HG03045 (cell line): ENCODE data around the gene HMOX1.

Source experiments
- ATAC-seq: cut with Tn5 transposase; IDR thresholded peaks from one replicate; pipeline ENCODE4 v1.9.1; 2021; ENCODE audit warnings: mild to moderate bottlenecking, moderate library complexity; ENCODE audit not compliant: unreplicated experiment

HMOX1 gene, protein sequence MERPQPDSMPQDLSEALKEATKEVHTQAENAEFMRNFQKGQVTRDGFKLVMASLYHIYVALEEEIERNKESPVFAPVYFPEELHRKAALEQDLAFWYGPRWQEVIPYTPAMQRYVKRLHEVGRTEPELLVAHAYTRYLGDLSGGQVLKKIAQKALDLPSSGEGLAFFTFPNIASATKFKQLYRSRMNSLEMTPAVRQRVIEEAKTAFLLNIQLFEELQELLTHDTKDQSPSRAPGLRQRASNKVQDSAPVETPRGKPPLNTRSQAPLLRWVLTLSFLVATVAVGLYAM

GRCh38 chr22:35380537-35381423 is at the start of gene HMOX1:
Gene HMOX1, plus strand, starts transcription at chr22:35381096. Its CDS starts 78 bp downstream, at chr22:35381174.
- peak; percentile 60 for ATAC-seq

DNA sequence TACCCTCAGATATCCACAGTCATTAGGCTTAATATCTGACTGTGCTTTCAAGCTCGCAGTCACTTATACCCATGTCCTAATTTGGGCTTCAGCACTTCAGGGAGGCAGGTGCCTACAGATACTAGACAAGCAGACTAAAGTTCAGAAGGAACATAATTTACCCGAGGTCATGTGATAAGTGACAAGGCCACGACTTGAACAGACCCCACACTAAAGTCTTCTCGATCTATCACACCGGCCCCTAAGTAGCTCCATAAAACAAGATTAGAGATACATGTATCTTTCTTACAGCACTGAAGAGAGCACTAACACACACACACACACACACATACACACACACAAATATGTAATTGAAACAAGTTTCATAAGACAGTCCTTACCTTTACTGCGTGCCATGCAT is 48.6 kb upstream of the HMOX1 start:
- ATAC-seq = no peak

DNA sequence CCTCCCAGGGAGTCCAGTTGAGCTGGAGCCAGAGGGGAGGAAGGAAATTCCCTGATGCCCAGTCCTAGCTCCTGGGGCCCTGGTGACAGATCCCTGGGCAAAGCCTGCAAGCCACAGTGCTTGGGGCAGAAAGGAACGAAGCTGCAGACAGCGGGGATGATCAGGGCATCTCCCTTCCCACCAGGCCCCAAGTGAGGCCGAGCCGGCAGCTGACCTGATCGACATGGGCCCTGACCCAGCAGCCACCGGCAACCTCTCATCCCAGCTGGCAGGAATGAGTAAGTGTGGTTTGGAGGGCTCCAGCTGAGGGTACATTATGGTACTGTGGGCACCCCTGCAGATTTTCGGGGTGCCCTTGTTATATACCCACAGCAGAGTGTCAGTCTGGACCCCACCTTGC is 47.7 kb upstream of the HMOX1 start:
- no peak for ATAC-seq

GRCh38 chr22:35334004-35334403 is 46.9 kb upstream of the HMOX1 start:
- ATAC-seq = no peak

DNA sequence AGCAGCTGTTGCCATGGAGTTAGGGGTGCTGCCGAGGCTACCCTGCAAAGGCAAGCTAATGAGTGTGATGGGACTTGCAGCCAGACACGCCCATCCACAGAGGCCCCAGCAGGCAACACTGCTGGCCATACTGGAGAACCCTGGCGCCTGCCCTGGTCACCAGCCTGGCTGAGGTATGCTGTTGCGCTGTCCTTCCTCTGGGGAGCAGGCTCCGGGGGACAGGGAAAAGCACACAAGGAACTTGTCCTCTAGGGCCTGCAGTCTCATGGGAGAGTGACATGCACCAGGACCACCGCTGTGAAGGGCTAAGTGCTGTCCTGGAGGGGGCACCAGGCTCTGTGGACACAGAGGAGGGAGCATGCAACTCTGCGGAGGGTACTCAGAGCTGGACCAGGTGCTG is 45.4 kb upstream of the HMOX1 start:
- no peak for ATAC-seq

DNA sequence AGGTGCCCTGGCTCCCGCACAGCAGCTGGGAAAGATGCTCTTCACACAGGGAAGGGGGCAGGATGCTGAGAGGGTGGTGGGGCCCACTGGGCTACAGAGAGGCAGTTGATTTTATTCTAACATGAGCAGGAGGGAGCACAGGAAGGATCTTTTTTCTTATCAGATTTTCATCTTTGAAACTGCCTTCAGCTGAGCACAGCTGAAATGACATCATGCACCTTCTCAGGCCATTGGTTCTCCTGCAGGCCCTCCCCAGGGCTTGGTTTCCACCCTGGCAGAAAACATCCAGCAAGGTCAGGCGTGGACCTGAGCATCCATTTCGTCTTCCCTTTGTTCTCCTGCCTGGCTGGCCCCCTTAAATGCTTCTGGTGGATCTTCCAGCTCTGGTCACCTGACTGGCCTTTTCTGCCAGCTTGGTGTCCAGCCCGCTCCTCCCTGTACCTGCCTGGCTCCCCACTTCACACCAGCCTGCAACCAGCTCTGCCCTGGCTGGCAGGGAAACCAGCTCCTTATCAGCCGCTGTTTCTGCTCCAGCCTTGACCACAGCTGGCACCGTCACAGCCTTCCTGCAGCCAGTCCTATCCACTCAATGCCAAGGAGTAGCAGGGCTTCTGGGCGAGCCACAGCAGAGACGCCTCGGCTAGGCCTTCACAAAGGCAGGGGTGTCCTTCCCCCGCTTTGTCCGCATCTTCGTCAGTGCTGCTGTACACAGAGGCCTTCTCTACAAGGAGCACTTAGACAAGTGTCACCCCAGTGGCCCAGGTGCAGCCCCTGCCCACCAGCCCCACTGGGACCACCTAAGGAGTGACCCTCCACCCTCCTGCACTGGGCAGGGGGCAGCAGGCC is 44.7 kb upstream of the HMOX1 start:
- no peak for ATAC-seq

DNA sequence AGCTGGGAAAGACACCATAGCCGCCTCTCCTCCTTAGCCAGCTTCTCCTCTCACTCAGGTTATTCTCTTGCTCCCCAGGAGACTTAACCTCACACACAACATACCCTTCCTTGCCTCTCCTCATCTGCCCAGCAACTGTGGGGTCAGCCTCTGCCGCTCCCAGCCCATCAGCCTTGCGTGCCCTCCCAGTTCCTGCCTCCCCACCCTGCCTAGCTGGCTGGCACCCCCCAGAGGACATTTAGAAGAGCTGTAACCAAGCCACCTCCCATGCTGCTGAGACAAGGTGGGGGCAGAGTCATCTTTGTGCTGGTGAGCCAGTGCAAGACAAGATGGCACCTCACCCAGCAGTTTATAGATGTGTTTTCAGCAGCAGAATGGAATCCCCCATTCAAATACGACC is 43.0 kb upstream of the HMOX1 start:
- no peak for ATAC-seq

- ATAC-seq = no peak
These were observed 39.6 kb upstream of the HMOX1 start for GRCh38 chr22:35341090-35341874.

GRCh38 chr22:35342390-35342789 is 38.5 kb upstream of the HMOX1 start:
- no peak for ATAC-seq

GRCh38 chr22:35343664-35344550 is 37.0 kb upstream of the HMOX1 start:
- no peak for ATAC-seq

DNA sequence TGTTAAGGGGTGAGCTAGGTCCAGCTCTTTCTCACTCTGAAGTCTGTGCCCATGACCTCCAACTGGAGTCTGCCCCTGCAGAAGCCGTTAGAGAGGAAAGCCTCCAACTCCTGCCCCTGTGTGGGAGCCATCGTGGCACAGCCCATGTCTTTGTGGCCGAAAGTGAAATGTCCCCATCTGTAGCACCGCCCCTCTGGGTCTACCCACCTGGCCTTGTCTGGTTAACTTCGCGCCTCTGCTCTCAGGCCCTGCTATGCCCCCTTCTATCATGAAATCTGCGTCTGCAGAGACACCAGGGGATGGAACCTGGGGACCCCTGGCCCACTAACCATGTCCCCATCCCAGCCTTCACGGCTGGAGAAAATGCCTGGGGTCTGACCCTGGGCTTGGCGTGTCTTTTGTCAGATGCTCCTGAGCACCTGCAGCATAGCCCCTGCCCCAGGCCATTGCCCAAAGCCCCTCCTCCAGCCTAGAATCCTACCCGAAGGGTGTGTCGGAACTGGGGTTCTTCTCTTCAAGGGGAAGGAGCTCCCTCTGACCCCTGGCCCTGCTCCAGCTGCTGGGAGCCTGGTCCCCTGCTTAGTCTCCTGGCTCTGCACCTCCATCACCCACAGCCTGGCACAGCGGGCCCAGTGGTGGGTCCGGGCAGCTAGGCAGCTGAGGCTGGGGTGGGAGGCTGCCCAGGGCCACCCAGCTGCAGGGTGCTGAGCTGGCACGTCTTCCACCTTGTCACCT is 35.8 kb upstream of the HMOX1 start:
- no peak for ATAC-seq

DNA sequence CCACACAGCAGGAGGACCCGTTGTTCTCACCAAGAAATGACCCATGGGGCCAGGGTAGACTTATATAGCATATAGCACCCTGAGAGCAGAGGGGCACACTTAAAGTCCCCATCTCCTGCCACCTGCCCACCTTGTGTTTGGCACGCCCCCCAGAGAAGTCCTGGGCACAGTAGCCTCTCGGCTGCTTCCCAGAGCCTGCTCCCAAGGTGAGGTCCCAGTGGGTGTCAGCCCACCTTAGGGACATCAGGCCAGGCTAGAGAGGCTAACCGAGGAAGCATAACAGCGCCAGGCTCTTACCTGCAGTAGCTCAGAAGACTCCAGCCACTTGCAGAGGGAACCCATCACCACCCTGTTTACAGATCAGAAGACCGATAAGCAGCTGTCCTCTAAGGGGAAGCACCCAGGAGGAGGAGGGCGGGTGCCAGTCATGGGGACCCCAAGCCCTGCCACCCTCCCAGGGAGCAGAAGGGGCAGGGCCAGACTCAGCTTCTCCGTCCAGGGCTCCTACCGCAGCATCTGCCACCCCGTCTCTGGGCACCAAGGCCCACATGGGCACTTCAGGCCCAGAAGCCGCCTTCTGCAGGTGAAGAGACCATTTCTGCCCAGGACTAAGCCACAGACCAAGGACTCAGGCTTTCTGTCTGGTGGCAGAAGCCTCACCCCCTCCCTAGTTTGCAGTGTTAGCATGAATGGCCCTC is 34.9 kb upstream of the HMOX1 start:
- no peak for ATAC-seq

DNA sequence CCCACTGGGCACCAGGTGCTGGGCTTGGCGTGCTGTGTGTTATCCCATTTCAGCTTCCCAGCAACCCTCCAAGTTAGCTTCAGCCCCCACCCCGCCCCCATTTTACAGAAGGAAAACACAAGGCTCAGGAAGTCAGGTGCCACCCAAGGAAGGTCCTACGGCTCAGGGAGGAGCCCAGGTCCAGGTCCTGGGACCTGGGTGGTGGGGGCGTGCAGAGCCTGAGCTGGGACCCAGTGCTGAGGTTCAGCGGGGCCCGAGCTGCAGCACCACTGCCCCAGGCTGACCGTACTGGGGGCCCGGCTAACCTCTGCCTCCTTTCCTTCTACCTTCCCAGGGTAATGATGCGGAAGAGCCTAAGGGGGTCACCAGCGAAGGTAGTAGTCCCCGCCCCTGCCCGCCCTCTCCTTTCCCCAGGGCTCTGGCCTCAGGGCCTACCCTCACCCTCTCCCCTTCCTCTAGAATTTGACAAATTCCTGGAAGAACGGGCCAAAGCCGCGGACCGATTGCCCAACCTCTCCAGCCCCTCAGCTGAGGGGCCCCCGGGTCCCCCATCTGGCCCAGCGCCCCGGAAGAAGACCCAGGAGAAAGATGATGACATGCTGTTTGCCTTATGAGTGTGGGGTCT is 34.2 kb upstream of the HMOX1 start:
- no peak for ATAC-seq

DNA sequence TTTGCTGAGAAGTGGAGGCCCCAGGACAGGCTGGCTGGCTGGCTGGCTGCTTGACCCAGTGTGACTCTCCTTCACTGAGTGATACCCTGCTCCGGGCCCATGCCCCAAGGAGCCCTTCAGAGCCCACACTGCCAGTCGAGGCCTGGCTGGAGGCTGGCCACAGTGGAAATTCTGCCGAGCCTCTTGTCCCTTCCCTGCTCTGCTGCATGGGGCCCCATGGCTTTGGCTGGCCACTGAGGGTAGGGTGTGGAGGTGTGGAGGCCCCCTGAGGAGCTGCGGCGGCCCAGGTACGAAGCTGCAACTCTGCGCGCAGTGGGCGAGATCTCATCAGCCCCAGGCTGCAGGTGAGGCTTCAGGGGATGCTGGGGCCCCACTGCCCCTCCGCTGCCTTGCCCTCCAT is 33.4 kb upstream of the HMOX1 start:
- no peak for ATAC-seq

- no peak for ATAC-seq
These were observed 32.8 kb upstream of the HMOX1 start for GRCh38 chr22:35348026-35348590.

GRCh38 chr22:35348703-35349102 is 32.2 kb upstream of the HMOX1 start:
- no peak for ATAC-seq

DNA sequence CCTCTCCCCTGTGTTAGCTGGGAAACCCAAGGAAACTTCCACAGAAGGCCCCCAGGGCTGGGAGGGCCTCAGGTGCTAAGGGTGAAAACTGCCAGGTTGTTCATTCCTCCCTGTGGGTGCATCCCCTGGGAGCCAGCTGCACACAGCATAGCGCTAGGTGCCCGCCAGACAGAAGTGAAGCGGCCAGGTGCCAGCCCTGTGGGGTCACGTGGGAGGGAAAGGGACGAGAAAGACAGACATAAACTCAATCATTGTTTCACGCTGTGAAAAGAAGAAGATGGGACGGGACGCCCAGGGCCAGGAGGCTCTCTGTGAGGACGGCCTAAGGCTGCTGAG is 31.6 kb upstream of the HMOX1 start:
- ATAC-seq = no peak
